ENCODE data around the gene APLP1.

DNA sequence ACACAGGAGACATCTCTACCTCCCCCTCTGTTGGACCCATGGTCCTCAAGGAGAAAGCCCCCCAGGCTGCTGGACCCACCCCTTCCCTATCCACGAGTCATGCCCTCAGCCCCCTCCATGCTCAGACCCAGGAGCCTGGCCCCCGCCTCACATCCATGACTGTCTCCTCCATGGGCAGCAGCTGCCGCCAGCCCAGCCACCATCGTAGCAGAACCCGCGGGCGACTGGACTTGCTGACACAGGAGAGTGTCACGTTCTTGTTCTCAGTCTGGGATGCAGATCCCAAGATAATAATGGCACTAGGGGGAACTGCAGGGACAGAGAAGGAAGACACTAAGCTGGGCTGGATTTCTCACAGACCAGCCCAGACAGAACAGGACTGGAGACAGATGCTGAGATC is 19.9 kb upstream of the APLP1 start:
- TF ChIP-seq POLR2A (IDR thresholded peaks at IDR 0.05), result no peak
- no peak for TF ChIP-seq CTCF (IDR thresholded peaks at IDR 0.05)

Measured in right lobe of liver (tissue), 4 donors.